ENCODE measurements around the gene SULT1C4.

Gene SULT1C4

DNA sequence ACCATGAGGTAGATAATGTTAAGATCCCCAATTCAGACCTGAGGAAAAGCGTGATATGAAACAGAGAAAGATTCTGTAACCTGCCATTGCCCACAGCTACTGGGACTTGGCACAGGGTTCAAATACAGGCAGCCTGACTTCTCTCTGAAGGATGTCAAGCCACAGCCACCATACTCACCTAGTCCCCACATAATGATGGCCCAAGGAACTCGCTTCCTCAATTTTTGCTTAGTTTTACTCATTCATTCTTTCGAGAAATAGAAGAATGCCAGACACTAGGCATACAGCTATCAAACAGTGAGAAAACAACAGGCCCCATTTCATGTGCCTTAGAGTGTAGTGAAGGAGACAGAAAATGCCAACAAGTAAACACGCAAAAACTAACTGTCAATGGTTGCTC, 980 bp upstream of the SULT1C4 start:
- H3K4me3 ChIP-seq (ENCODE audit: low read depth, low read length), result no peak overlapping the region
- TF ChIP-seq, protein P1, sequence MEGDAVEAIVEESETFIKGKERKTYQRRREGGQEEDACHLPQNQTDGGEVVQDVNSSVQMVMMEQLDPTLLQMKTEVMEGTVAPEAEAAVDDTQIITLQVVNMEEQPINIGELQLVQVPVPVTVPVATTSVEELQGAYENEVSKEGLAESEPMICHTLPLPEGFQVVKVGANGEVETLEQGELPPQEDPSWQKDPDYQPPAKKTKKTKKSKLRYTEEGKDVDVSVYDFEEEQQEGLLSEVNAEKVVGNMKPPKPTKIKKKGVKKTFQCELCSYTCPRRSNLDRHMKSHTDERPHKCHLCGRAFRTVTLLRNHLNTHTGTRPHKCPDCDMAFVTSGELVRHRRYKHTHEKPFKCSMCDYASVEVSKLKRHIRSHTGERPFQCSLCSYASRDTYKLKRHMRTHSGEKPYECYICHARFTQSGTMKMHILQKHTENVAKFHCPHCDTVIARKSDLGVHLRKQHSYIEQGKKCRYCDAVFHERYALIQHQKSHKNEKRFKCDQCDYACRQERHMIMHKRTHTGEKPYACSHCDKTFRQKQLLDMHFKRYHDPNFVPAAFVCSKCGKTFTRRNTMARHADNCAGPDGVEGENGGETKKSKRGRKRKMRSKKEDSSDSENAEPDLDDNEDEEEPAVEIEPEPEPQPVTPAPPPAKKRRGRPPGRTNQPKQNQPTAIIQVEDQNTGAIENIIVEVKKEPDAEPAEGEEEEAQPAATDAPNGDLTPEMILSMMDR (IDR thresholded peaks at IDR 0.05; ENCODE audit: low read depth, low read length), result no peak

DNA sequence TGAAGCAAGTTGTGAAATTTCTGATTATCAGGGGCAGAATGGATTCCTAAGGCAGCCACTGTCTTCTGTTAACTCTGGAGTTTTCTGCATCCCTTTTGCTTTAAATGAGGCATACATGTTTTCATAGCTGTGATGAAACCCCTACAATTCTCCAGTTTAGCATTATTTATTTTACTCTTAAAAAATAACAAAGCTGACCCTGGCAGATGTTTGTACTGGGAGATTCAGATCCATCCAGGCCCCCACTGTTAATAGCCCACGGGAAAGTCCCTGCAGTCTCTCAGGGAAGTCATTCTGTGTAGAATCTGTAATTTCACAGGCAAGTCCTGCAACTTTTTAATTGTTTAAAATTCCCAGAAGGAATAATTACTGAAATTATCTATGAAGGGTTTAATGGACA, 353 bp upstream of the SULT1C4 start:
- no peak overlapping the region for H3K4me3 ChIP-seq (ENCODE audit: low read depth, low read length)
- TF ChIP-seq, protein P1 (IDR thresholded peaks at IDR 0.05; ENCODE audit: low read depth, low read length), result no peak

DNA sequence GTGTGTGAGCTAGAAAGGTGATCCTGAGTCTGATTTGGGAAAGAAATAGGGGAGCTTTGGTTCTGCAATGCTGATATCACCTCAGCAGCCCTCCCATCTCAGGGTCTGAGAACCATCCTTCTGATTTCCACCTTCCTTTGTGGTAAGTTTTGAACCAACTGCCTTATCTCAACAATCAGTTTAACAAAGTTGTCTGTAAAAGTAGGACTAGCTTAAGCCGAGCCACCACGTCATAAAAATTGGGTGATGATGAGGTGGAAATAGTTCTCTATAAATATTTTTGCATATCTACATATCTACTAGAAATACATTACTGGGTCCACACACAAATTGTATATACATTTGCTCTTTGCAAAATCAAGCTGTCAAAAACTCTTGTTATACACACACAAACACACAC, 1.1 kb downstream of the SULT1C4 start:
- TF ChIP-seq, protein P1 (IDR thresholded peaks at IDR 0.05; ENCODE audit: low read depth, low read length), result no peak
- H3K4me3 ChIP-seq (ENCODE audit: low read depth, low read length), result no peak overlapping the region

DNA sequence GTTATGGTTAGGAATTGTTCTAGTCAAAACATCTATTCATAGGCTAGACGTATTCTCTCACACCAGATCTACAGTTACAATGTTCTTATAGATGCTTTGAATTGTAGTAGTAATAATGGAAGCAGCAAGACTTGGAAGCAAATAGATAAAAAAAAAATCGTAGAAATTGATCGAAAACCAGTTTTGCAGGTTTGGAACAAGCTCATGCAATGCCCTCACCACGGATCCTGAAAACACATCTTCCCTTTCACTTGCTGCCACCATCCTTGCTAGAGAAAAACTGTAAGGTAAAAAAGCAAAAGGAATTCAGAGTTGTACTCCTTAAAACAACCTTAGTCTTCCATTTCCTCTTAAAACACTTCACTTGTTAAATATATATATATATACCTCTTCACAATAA, 4.4 kb downstream of the SULT1C4 start:
- TF ChIP-seq, protein P1 (IDR thresholded peaks at IDR 0.05; ENCODE audit: low read depth, low read length), result no peak
- no peak overlapping the region for H3K4me3 ChIP-seq (ENCODE audit: low read depth, low read length)

DNA sequence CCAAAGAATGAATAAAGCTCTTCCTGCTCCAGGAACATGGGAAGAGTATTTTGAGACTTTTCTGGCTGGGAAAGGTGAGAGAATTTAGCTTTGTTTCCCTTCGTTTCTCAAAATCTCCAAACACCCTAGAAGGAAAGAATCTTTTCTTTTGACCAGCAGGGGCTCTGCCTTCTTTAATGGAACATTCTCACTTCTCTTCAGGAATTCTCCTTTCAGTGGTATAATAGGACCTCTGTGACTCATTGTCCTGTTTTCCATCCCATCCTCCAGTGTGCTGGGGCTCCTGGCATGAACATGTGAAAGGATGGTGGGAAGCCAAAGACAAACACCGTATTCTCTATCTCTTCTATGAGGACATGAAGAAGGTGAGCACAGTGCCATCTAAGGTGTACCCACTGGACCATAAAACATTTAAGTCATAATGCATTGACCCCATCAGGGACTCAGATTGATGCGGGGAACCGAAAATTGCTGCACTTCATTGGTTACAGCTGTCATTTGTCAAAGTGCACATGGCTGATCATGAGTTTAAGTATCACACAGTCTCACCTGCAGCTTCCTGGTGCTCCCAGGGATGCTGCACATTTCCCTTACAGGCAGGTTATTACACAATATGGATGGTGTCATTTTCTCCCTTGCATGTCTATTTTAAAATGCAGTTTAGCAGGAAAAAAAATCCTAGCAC, 5.5 kb downstream of the SULT1C4 start:
- no peak overlapping the region for H3K4me3 ChIP-seq (ENCODE audit: low read depth, low read length)
- TF ChIP-seq, protein P1 (IDR thresholded peaks at IDR 0.05; ENCODE audit: low read depth, low read length), result no peak

DNA sequence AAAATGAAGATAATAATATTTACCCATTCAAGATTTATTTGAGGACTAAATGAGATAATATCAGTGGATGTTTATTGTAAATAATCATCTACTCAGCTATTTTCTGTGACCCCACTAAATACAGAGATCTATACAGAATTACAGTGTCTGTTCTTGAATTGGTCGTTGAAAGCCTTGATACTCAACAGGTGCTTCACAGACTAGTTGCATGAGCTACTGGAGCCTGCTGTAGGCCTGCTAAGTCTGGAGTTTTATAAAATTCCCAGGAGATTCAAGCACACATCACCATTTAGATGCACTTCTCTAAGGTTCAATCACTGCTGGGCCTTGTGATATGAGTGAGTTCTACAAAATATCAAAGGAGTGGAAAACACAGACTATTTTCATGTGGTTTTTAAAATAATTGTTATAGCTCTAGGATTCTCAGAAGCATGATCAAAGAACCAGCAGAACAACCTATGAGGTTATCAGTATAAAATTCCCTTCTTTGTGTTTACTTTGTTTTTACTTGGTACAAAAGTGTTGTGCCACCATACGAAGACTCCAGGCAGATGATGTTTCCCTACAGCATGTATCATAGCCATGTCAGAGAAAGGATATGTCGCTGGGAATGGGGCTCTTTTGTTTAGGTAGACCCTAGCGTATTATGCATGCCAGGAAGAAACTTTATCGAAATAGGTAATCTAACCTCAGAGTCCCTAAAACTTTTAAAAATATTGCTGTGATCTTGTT, 7.1 kb downstream of the SULT1C4 start:
- TF ChIP-seq, protein P1 (IDR thresholded peaks at IDR 0.05; ENCODE audit: low read depth, low read length), result no peak

DNA sequence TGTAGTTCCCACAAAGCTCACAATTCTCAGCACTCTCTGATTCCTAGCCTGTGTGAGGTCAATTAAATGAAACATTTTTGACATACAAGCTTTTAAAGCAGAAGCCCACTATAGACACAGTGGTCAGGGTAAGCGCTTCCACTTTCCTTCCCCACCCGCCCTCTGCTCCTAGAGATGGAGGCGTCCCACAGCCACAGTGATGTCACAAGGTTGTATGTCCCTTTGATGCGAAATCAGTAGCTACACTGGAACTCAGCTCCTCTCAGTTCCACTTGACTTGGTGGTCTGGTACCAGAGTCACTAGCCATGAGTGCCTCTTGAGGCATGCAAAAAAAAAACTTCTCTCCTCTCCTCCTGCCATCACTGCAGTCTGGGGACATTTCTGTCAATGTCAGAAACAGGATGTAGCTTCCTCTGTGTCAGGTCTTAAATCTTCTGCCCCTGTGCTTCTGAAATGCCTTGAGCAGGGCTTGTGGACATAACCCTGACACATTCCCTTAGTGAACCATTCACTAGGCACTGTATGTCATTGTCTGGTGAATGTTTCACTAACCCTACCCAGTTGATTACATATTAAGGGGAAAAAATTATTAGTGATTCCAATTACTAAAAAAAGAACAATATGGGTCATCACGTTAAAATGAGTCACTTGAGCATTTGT, 7.8 kb downstream of the SULT1C4 start:
- no peak overlapping the region for H3K4me3 ChIP-seq (ENCODE audit: low read depth, low read length)
- TF ChIP-seq, protein P1 (IDR thresholded peaks at IDR 0.05; ENCODE audit: low read depth, low read length), result no peak

More for the DNA sequence above, 7.1 kb downstream of the SULT1C4 start:
- H3K4me3 ChIP-seq (ENCODE audit: low read depth, low read length), result no peak overlapping the region

All from WI38 (cell line).